ENCODE results near the gene CDH8.

- TF ChIP-seq FOXM1 (IDR thresholded peaks at IDR 0.05; ENCODE audit: borderline replicate concordance, low read depth): no peak
- TF ChIP-seq EP300 (IDR thresholded peaks at IDR 0.05; ENCODE audit: borderline replicate concordance): no peak
- TF ChIP-seq, protein P1, sequence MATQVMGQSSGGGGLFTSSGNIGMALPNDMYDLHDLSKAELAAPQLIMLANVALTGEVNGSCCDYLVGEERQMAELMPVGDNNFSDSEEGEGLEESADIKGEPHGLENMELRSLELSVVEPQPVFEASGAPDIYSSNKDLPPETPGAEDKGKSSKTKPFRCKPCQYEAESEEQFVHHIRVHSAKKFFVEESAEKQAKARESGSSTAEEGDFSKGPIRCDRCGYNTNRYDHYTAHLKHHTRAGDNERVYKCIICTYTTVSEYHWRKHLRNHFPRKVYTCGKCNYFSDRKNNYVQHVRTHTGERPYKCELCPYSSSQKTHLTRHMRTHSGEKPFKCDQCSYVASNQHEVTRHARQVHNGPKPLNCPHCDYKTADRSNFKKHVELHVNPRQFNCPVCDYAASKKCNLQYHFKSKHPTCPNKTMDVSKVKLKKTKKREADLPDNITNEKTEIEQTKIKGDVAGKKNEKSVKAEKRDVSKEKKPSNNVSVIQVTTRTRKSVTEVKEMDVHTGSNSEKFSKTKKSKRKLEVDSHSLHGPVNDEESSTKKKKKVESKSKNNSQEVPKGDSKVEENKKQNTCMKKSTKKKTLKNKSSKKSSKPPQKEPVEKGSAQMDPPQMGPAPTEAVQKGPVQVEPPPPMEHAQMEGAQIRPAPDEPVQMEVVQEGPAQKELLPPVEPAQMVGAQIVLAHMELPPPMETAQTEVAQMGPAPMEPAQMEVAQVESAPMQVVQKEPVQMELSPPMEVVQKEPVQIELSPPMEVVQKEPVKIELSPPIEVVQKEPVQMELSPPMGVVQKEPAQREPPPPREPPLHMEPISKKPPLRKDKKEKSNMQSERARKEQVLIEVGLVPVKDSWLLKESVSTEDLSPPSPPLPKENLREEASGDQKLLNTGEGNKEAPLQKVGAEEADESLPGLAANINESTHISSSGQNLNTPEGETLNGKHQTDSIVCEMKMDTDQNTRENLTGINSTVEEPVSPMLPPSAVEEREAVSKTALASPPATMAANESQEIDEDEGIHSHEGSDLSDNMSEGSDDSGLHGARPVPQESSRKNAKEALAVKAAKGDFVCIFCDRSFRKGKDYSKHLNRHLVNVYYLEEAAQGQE (IDR thresholded peaks at IDR 0.05; ENCODE audit: low read depth): no peak
- TF ChIP-seq, protein P2, sequence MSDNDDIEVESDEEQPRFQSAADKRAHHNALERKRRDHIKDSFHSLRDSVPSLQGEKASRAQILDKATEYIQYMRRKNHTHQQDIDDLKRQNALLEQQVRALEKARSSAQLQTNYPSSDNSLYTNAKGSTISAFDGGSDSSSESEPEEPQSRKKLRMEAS (IDR thresholded peaks at IDR 0.05): no peak
- no peak for TF ChIP-seq ZBTB7A (IDR thresholded peaks at IDR 0.05; ENCODE audit: low read depth)
- no peak for TF ChIP-seq CREB1 (IDR thresholded peaks at IDR 0.05; ENCODE audit: low read depth)
- no peak for TF ChIP-seq EGR1 (IDR thresholded peaks at IDR 0.05)
- TF ChIP-seq YY1 (IDR thresholded peaks at IDR 0.05; ENCODE audit: low read depth): no peak
- no peak for TF ChIP-seq CEBPB (IDR thresholded peaks at IDR 0.05)
- TF ChIP-seq TAF1 (IDR thresholded peaks at IDR 0.05; ENCODE audit: low read depth): no peak
- TF ChIP-seq TCF12 (IDR thresholded peaks at IDR 0.05; ENCODE audit: low read depth): no peak
- TF ChIP-seq USF1 (IDR thresholded peaks at IDR 0.05): no peak
- TF ChIP-seq RAD21 (IDR thresholded peaks at IDR 0.05; ENCODE audit: low read depth): no peak
These were observed 2.4 kb upstream of the CDH8 start for GRCh38 chr16:62038646-62039045.

Data from Ishikawa (cell line).